Activated naive CD8-positive, alpha-beta T cell treated with anti-CD3 and anti-CD28 coated beads, Interleukin-2, amount 10 ng/mL, durations not matched to agents 7 days and 5 days (primary cell): Measurements from ENCODE around the gene SQSTM1. TPM values are rescaled to one million over a fixed set of nuclear protein-coding genes. Genes with fewer than 3 reads are reported as not detected.
"Not testable (repeated sequence)": the region's sequence is repeated elsewhere in the genome, so short reads cannot be mapped to it uniquely, and the experiment has no call there.

ENCODE experiments used
- ATAC-seq: fragments of 150-1000 bp; cut with Tn5 transposase; one replicate; pipeline ENCODE4 v1.10.0; 2021; ENCODE audit warnings: low read depth, moderate library complexity
- POLR2A ChIA-PET: fragments of 350-600 bp; sonication (Branson Sonifier 250); formaldehyde crosslinking; loops from one replicate; lab custom pipeline; 2021; ENCODE audit warnings: antibody characterized with exemption; lab: Charles Lee
- DNase-seq: peaks from one replicate; pipeline ENCODE4 v3.0.0; 2021
- H3K27ac Mint-ChIP-seq: one replicate; pipeline ENCODE4 v1.8.0; 2022; ENCODE audit warnings: mild to moderate bottlenecking, mixed read lengths
- H3K27me3 Mint-ChIP-seq: one replicate; pipeline ENCODE4 v1.8.0; 2022; ENCODE audit warnings: mild to moderate bottlenecking, moderate library complexity, mixed read lengths
- H3K36me3 Mint-ChIP-seq: one replicate; pipeline ENCODE4 v1.8.0; 2021; ENCODE audit warnings: mild to moderate bottlenecking, mixed read lengths
- H3K4me1 Mint-ChIP-seq: one replicate; pipeline ENCODE4 v1.8.0; 2021; ENCODE audit warnings: mixed read lengths
- H3K4me3 Mint-ChIP-seq: one replicate; pipeline ENCODE4 v1.8.0; 2022; ENCODE audit warnings: mild to moderate bottlenecking, moderate library complexity, mixed read lengths
- H3K9me3 Mint-ChIP-seq: one replicate; pipeline ENCODE4 v1.8.0; 2021; ENCODE audit warnings: mixed read lengths
- total RNA-seq, 2 experiments: library from RNA; stranded (reverse); gene quantifications; one replicate each; pipeline ENCODE4 v1.2.3, GENCODE V29; 2021

Gene SQSTM1
- total RNA-seq, 2 experiments from 2014 or later, result 196 to 216 TPM

- POLR2A ChIA-PET, result no interaction called here
- H3K36me3 Mint-ChIP-seq, result peaks cover 15% of the 10 kb centered on the region
- no peak overlapping the region for H3K4me3 Mint-ChIP-seq
Measured at GRCh38 chr5:179863449-179864085, 42.9 kb downstream of the SQSTM1 start.

GRCh38 chr5:179864686-179865085 lies 44.0 kb downstream of the SQSTM1 start:
- Mint-ChIP-seq H3K27me3 (no peaks in the 10 kb centered on the region), H3K4me1 (peaks cover 1% of the 10 kb centered on the region), H3K27ac (no peak overlapping the region), H3K9me3 (no peaks in the 10 kb centered on the region), H3K4me3 (no peak overlapping the region), H3K36me3 (peaks cover 15% of the 10 kb centered on the region)
- DNase-seq, result no peak
- no peak for ATAC-seq
- POLR2A ChIA-PET, result no interaction called here

More at GRCh38 chr5:179863449-179864085, 42.9 kb downstream of the SQSTM1 start:
- Mint-ChIP-seq H3K4me1 (peaks cover 1% of the 10 kb centered on the region), H3K9me3 (no peaks in the 10 kb centered on the region), H3K27me3 (no peaks in the 10 kb centered on the region), H3K27ac (peak overlapping the region; percentile 12)
- no peak for DNase-seq
- no peak for ATAC-seq

- Mint-ChIP-seq H3K36me3 (peaks cover 14% of the 10 kb centered on the region), H3K9me3 (no peaks in the 10 kb centered on the region), H3K27me3 (no peaks in the 10 kb centered on the region), H3K4me3 (no peak overlapping the region), H3K4me1 (no peaks in the 10 kb centered on the region), H3K27ac (no peak overlapping the region)
- no peak for DNase-seq
- POLR2A ChIA-PET, result interaction anchor here (1.4 kb wide), 1 partner anchor 242 kb away, joined by 3 read pairs; the partner anchor contains the start of gene HNRNPH1
- no peak for ATAC-seq
Measured at GRCh38 chr5:179865491-179866240, 45.0 kb downstream of the SQSTM1 start.

GRCh38 chr5:179866241-179867078 lies 45.8 kb downstream of the SQSTM1 start:
- no peak overlapping the region for H3K27ac Mint-ChIP-seq
- no peak overlapping the region for H3K4me3 Mint-ChIP-seq
- H3K4me1 Mint-ChIP-seq, result no peaks in the 10 kb centered on the region
- peaks cover 17% of the 10 kb centered on the region for H3K36me3 Mint-ChIP-seq
- no peak for DNase-seq
- POLR2A ChIA-PET, result interaction anchor here (1.4 kb wide), 1 partner anchor 243 kb away, joined by 3 read pairs; the partner anchor contains the start of gene HNRNPH1
- H3K27me3 Mint-ChIP-seq, result no peaks in the 10 kb centered on the region
- no peaks in the 10 kb centered on the region for H3K9me3 Mint-ChIP-seq
- no peak for ATAC-seq

- H3K4me3 Mint-ChIP-seq, result no peak overlapping the region
- ATAC-seq (no peak), DNase-seq (no peak)
- POLR2A ChIA-PET, result interaction anchor here (1.4 kb wide), 1 partner anchor 243 kb away, joined by 3 read pairs; the partner anchor contains the start of gene HNRNPH1
- no peaks in the 10 kb centered on the region for H3K9me3 Mint-ChIP-seq
- peaks cover 15% of the 10 kb centered on the region for H3K36me3 Mint-ChIP-seq
- no peaks in the 10 kb centered on the region for H3K27me3 Mint-ChIP-seq
- no peaks in the 10 kb centered on the region for H3K4me1 Mint-ChIP-seq
- no peak overlapping the region for H3K27ac Mint-ChIP-seq
Measured at GRCh38 chr5:179867079-179867465, 46.4 kb downstream of the SQSTM1 start.

- no peaks in the 10 kb centered on the region for H3K4me1 Mint-ChIP-seq
- ATAC-seq (no peak), DNase-seq (no peak)
- no peak overlapping the region for H3K27ac Mint-ChIP-seq
- H3K4me3 Mint-ChIP-seq, result no peak overlapping the region
- H3K9me3 Mint-ChIP-seq, result no peaks in the 10 kb centered on the region
- peaks cover 16% of the 10 kb centered on the region for H3K36me3 Mint-ChIP-seq
- no peaks in the 10 kb centered on the region for H3K27me3 Mint-ChIP-seq
- POLR2A ChIA-PET, result no interaction called here
Measured at GRCh38 chr5:179867476-179867875, 46.8 kb downstream of the SQSTM1 start.

GRCh38 chr5:179868541-179868940 lies 47.8 kb downstream of the SQSTM1 start:
- DNase-seq (no peak), ATAC-seq (no peak)
- Mint-ChIP-seq H3K27ac (no peak overlapping the region), H3K36me3 (peaks cover 11% of the 10 kb centered on the region), H3K4me3 (no peak overlapping the region), H3K4me1 (no peaks in the 10 kb centered on the region), H3K9me3 (no peaks in the 10 kb centered on the region), H3K27me3 (no peaks in the 10 kb centered on the region)
- POLR2A ChIA-PET, result no interaction called here

- POLR2A ChIA-PET, result no interaction called here
- no peaks in the 10 kb centered on the region for H3K27me3 Mint-ChIP-seq
Measured at GRCh38 chr5:179869101-179869500, 48.4 kb downstream of the SQSTM1 start.

GRCh38 chr5:179869641-179870402 lies 49.1 kb downstream of the SQSTM1 start:
- Mint-ChIP-seq H3K27ac (no peak overlapping the region), H3K36me3 (peaks cover 9% of the 10 kb centered on the region), H3K4me1 (no peaks in the 10 kb centered on the region), H3K4me3 (no peak overlapping the region), H3K9me3 (no peaks in the 10 kb centered on the region), H3K27me3 (no peaks in the 10 kb centered on the region)
- ATAC-seq, result no peak
- POLR2A ChIA-PET, result no interaction called here
- DNase-seq, result no peak

More at GRCh38 chr5:179869101-179869500, 48.4 kb downstream of the SQSTM1 start:
- no peak for DNase-seq
- H3K27ac Mint-ChIP-seq, result no peak overlapping the region
- peaks cover 9% of the 10 kb centered on the region for H3K36me3 Mint-ChIP-seq
- H3K4me1 Mint-ChIP-seq, result no peaks in the 10 kb centered on the region
- ATAC-seq, result no peak
- H3K9me3 Mint-ChIP-seq, result no peaks in the 10 kb centered on the region
- H3K4me3 Mint-ChIP-seq, result no peak overlapping the region

GRCh38 chr5:179870403-179870903 lies 49.7 kb downstream of the SQSTM1 start:
- Mint-ChIP-seq H3K27me3 (no peaks in the 10 kb centered on the region), H3K27ac (no peak overlapping the region), H3K36me3 (peaks cover 8% of the 10 kb centered on the region), H3K4me1 (no peaks in the 10 kb centered on the region), H3K9me3 (no peaks in the 10 kb centered on the region), H3K4me3 (no peak overlapping the region)
- ATAC-seq (no peak), DNase-seq (no peak)
- POLR2A ChIA-PET, result no interaction called here

- no peak for DNase-seq
- Mint-ChIP-seq H3K4me3 (no peak overlapping the region), H3K9me3 (no peaks in the 10 kb centered on the region), H3K27me3 (no peaks in the 10 kb centered on the region), H3K4me1 (no peaks in the 10 kb centered on the region), H3K27ac (no peak overlapping the region), H3K36me3 (peaks cover 8% of the 10 kb centered on the region)
- POLR2A ChIA-PET, result no interaction called here
- ATAC-seq, result no peak
Measured at GRCh38 chr5:179870952-179871351, 50.2 kb downstream of the SQSTM1 start.

GRCh38 chr5:179871533-179871932 lies 50.8 kb downstream of the SQSTM1 start:
- H3K27me3 Mint-ChIP-seq, H3K9me3 Mint-ChIP-seq, POLR2A ChIA-PET, H3K4me3 Mint-ChIP-seq, DNase-seq, H3K36me3 Mint-ChIP-seq, H3K4me1 Mint-ChIP-seq, H3K27ac Mint-ChIP-seq, ATAC-seq: not testable (repeated sequence)
